Measurements from ENCODE around the gene DAG1. TPM values are rescaled to one million over a fixed set of nuclear protein-coding genes. Genes with fewer than 3 reads are reported as not detected.

The DAG1 gene
- total and polyA plus RNA-seq, 7 experiments from 2014 or later: 5.4 to 22.3 (median 16.9) TPM

- ChIA-PET POLR2A (no interaction called here), CTCF (no interaction called here)
- DNase-seq: no peak
- no peaks in the 10 kb centered on the region for H3K27me3 ChIP-seq (ENCODE audit: control insufficient read depth in 2 of 2, insufficient read depth in 2 of 2, low read length in 2 of 2)
- H3K4me1 Mint-ChIP-seq: peaks cover 0 to 24% (median 13%) of the 10 kb centered on the region in 7 donors
- no peak overlapping the region for H3K4me3 Mint-ChIP-seq
- ATAC-seq: no peak
- H3K36me3 ChIP-seq (ENCODE audit: control insufficient read depth in 2 of 3, insufficient read depth in 3 of 3, low read length in 3 of 3): peaks cover 0 to 11% (median 5%) of the 10 kb centered on the region in 3 experiments
- intact Hi-C loops (cut with micrococcal nuclease): no loop called here
- no peaks in the 10 kb centered on the region for H3K27me3 Mint-ChIP-seq
- H3K4me1 ChIP-seq (ENCODE audit: control insufficient read depth in 2 of 2, insufficient read depth in 2 of 2, low read length in 2 of 2): no peaks in the 10 kb centered on the region
- H3K27ac ChIP-seq (ENCODE audit: low read depth, low read length): no peak overlapping the region
- H3K9me3 ChIP-seq (ENCODE audit: control insufficient read depth in 2 of 3, low read length in 3 of 3): no peaks in the 10 kb centered on the region
- H3K9me3 Mint-ChIP-seq: no peaks in the 10 kb centered on the region
- no peak overlapping the region for H3K4me3 ChIP-seq (ENCODE audit: low read length)
- H3K27ac Mint-ChIP-seq: peak overlapping the region in 1 of 9 donors; percentile 51
- peaks cover 3 to 24% (median 12%) of the 10 kb centered on the region in 5 donors for H3K36me3 Mint-ChIP-seq
These were observed 36.8 kb downstream of the DAG1 start for GRCh38 chr3:49506906-49507305.

DNA sequence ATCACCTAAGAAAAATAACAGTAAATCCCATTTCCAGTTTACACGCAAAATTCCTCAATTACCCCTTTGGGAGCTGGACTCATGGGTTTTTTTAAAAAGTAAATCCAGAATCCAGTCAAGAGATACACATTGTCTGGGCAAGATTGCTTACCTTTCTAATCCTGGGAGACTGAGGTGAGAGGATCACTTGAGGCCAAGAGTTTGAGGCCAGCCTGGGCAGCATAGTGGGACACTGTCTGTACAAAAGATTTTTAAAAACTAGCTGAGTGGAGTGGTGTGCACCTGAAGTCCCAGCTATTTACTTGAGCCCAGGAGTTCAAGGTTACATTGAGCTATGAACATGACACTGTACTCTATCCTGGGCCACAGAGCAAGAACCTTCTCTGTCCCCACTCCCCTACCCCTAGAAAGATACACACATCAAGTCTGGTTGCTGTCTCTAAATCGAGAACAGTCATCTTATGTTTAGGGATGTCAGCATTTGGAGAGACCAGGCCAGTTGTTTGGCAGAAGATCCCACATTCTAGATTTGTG is 39.0 kb downstream of the DAG1 start:
- H3K27me3 ChIP-seq (ENCODE audit: control insufficient read depth in 2 of 2, insufficient read depth in 2 of 2, low read length in 2 of 2): no peaks in the 10 kb centered on the region
- no peak overlapping the region for H3K4me3 Mint-ChIP-seq
- ChIA-PET CTCF (no interaction called here), POLR2A (no interaction called here)
- no peaks in the 10 kb centered on the region for H3K9me3 ChIP-seq (ENCODE audit: control insufficient read depth in 2 of 3, low read length in 3 of 3)
- H3K27ac Mint-ChIP-seq: peak overlapping the region in 1 of 9 donors; percentile 49
- no peaks in the 10 kb centered on the region for H3K9me3 Mint-ChIP-seq
- no peak overlapping the region for H3K4me3 ChIP-seq (ENCODE audit: low read length)
- H3K36me3 ChIP-seq (ENCODE audit: control insufficient read depth in 2 of 3, insufficient read depth in 3 of 3, low read length in 3 of 3): peaks cover 5 to 27% (median 6%) of the 10 kb centered on the region in 3 experiments
- no peaks in the 10 kb centered on the region for H3K27me3 Mint-ChIP-seq
- H3K27ac ChIP-seq (ENCODE audit: low read depth, low read length): no peak overlapping the region
- no peaks in the 10 kb centered on the region for H3K4me1 ChIP-seq (ENCODE audit: control insufficient read depth in 2 of 2, insufficient read depth in 2 of 2, low read length in 2 of 2)
- ATAC-seq (no peak), DNase-seq (no peak)
- peaks cover 0 to 11% (median 9%) of the 10 kb centered on the region in 7 donors for H3K4me1 Mint-ChIP-seq
- H3K36me3 Mint-ChIP-seq: peaks cover 5 to 26% (median 12%) of the 10 kb centered on the region in 5 donors
- intact Hi-C loops (cut with micrococcal nuclease): no loop called here

- ATAC-seq (no peak), DNase-seq (no peak)
- H3K4me3 ChIP-seq (ENCODE audit: low read length): no peak overlapping the region
- ChIA-PET CTCF (no interaction called here), POLR2A (no interaction called here)
- H3K36me3 ChIP-seq (ENCODE audit: control insufficient read depth in 2 of 3, insufficient read depth in 3 of 3, low read length in 3 of 3): peaks cover 5 to 33% (median 6%) of the 10 kb centered on the region in 3 experiments
- intact Hi-C loops (cut with micrococcal nuclease): no loop called here
- H3K36me3 Mint-ChIP-seq: peaks cover 11 to 38% (median 23%) of the 10 kb centered on the region in 5 donors
- H3K27ac ChIP-seq (ENCODE audit: low read depth, low read length): no peak overlapping the region
- H3K4me1 Mint-ChIP-seq: peaks cover 0 to 18% (median 12%) of the 10 kb centered on the region in 7 donors
- no peaks in the 10 kb centered on the region for H3K4me1 ChIP-seq (ENCODE audit: control insufficient read depth in 2 of 2, insufficient read depth in 2 of 2, low read length in 2 of 2)
- no peaks in the 10 kb centered on the region for H3K27me3 ChIP-seq (ENCODE audit: control insufficient read depth in 2 of 2, insufficient read depth in 2 of 2, low read length in 2 of 2)
- no peak overlapping the region for H3K27ac Mint-ChIP-seq
- H3K9me3 Mint-ChIP-seq: no peaks in the 10 kb centered on the region
- H3K4me3 Mint-ChIP-seq: no peak overlapping the region
- no peaks in the 10 kb centered on the region for H3K27me3 Mint-ChIP-seq
- no peaks in the 10 kb centered on the region for H3K9me3 ChIP-seq (ENCODE audit: control insufficient read depth in 2 of 3, low read length in 3 of 3)
These were observed 41.6 kb downstream of the DAG1 start for GRCh38 chr3:49511639-49512038.

DNA sequence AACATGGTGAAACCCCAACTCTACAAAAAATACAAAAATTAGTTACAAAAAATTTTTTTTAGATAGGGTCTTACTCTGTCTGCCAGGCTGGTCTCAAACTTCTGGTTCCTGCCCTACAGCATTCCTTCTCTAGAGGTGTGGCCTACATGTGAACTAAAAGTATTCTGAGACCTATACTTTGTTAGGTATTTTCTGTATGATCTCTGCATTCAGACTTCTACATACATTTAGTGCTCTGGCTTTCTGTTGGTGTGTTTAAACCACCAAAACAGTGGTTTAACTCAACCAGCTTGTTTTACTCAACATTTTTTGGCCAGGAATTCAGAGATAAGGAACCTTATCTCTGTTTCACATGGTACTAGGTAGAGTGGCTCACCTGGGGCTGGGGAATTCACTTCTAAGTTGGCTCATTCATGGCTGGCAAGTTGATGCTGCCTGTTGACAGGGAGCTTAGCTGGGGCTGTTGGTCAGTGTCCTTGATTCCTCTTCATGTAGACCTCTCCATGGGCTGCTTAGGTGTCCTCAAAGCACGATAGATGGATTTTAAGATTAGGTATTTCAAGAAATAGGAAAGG is 42.8 kb downstream of the DAG1 start:
- H3K4me1 Mint-ChIP-seq: peaks cover 0 to 19% (median 10%) of the 10 kb centered on the region in 7 donors
- intact Hi-C loops (cut with micrococcal nuclease): no loop called here
- H3K9me3 Mint-ChIP-seq: no peaks in the 10 kb centered on the region
- no peak for ATAC-seq
- Histone ChIP-seq H3K9me3 (ENCODE audit: control insufficient read depth in 2 of 3, low read length in 3 of 3) (no peaks in the 10 kb centered on the region), H3K36me3 (ENCODE audit: control insufficient read depth in 2 of 3, insufficient read depth in 3 of 3, low read length in 3 of 3) (peaks cover 5 to 42% (median 6%) of the 10 kb centered on the region in 3 experiments), H3K27me3 (ENCODE audit: control insufficient read depth in 2 of 2, insufficient read depth in 2 of 2, low read length in 2 of 2) (no peaks in the 10 kb centered on the region), H3K27ac (ENCODE audit: low read depth, low read length) (no peak overlapping the region), H3K4me1 (ENCODE audit: control insufficient read depth in 2 of 2, insufficient read depth in 2 of 2, low read length in 2 of 2) (no peaks in the 10 kb centered on the region), H3K4me3 (ENCODE audit: low read length) (no peak overlapping the region)
- no peaks in the 10 kb centered on the region for H3K27me3 Mint-ChIP-seq
- DNase-seq: no peak
- no peak overlapping the region for H3K4me3 Mint-ChIP-seq
- H3K36me3 Mint-ChIP-seq: peaks cover 17 to 45% (median 24%) of the 10 kb centered on the region in 5 donors
- H3K27ac Mint-ChIP-seq: peak overlapping the region in 1 of 9 donors; percentile 42
- POLR2A ChIA-PET: interaction anchor here (0.7 kb wide), 1 partner anchor 1564 kb away, joined by 3 read pairs; no protein-coding TSS in a partner anchor
- CTCF ChIA-PET: no interaction called here

DNA sequence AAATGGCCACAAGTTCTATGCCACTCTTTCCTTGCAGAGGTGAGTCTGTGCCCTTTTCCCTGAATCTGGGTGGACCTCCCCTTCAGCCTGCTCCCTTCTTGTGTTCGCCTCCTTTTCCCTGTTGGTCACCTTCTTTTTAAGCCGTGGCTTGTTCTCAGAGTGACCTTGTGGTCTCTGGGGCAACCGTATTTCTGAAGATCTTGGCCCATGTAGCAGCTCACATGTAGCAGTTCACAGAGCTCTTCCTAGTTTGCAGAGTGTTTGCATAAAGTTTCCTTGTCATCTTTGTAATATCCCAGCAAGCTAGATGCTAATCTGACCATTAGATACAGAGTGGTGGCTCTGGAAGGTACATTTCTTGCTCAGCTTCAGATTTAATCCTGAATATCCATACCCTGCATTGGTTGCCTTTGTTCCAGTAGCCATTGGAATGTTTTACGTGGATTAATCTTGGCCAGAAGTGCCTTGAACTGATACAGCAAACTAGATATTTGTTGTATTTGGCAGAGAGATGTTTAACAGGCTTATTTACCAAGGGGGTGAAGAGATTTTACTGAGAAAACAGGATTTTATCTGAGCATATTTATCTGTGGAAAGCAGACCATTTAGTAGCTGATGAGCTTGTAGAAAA is 43.5 kb downstream of the DAG1 start:
- CTCF ChIA-PET: no interaction called here
- ATAC-seq (no peak), DNase-seq (no peak)
- H3K9me3 ChIP-seq (ENCODE audit: control insufficient read depth in 2 of 3, low read length in 3 of 3): no peaks in the 10 kb centered on the region
- H3K36me3 ChIP-seq (ENCODE audit: control insufficient read depth in 2 of 3, insufficient read depth in 3 of 3, low read length in 3 of 3): peaks cover 5 to 50% (median 6%) of the 10 kb centered on the region in 3 experiments
- H3K4me3 ChIP-seq (ENCODE audit: low read length): no peak overlapping the region
- H3K27ac Mint-ChIP-seq: no peak overlapping the region
- POLR2A ChIA-PET: interaction anchor here (0.6 kb wide), 1 partner anchor 84 kb away, joined by 3 read pairs; the partner anchor contains the start of gene NICN1
- no peaks in the 10 kb centered on the region for H3K9me3 Mint-ChIP-seq
- no peaks in the 10 kb centered on the region for H3K27me3 Mint-ChIP-seq
- H3K27me3 ChIP-seq (ENCODE audit: control insufficient read depth in 2 of 2, insufficient read depth in 2 of 2, low read length in 2 of 2): no peaks in the 10 kb centered on the region
- peaks cover 17 to 50% (median 24%) of the 10 kb centered on the region in 5 donors for H3K36me3 Mint-ChIP-seq
- no peaks in the 10 kb centered on the region for H3K4me1 ChIP-seq (ENCODE audit: control insufficient read depth in 2 of 2, insufficient read depth in 2 of 2, low read length in 2 of 2)
- intact Hi-C loops (cut with micrococcal nuclease): no loop called here
- no peak overlapping the region for H3K27ac ChIP-seq (ENCODE audit: low read depth, low read length)
- H3K4me3 Mint-ChIP-seq: no peak overlapping the region
- H3K4me1 Mint-ChIP-seq: peaks cover 0 to 23% (median 9%) of the 10 kb centered on the region in 7 donors

- peaks cover 11 to 59% (median 18%) of the 10 kb centered on the region in 5 donors for H3K36me3 Mint-ChIP-seq
- intact Hi-C loops (cut with micrococcal nuclease): no loop called here
- H3K4me3 ChIP-seq (ENCODE audit: low read length): no peak overlapping the region
- H3K4me3 Mint-ChIP-seq: no peak overlapping the region
- H3K4me1 ChIP-seq (ENCODE audit: control insufficient read depth in 2 of 2, insufficient read depth in 2 of 2, low read length in 2 of 2): no peaks in the 10 kb centered on the region
- peaks cover 5 to 34% (median 22%) of the 10 kb centered on the region in 7 donors for H3K4me1 Mint-ChIP-seq
- ATAC-seq: no peak
- no peak for DNase-seq
- CTCF ChIA-PET: no interaction called here
- no peaks in the 10 kb centered on the region for H3K27me3 ChIP-seq (ENCODE audit: control insufficient read depth in 2 of 2, insufficient read depth in 2 of 2, low read length in 2 of 2)
- no peak overlapping the region for H3K27ac Mint-ChIP-seq
- H3K27ac ChIP-seq (ENCODE audit: low read depth, low read length): no peak overlapping the region
- no peaks in the 10 kb centered on the region for H3K9me3 Mint-ChIP-seq
- H3K27me3 Mint-ChIP-seq: no peaks in the 10 kb centered on the region
- H3K9me3 ChIP-seq (ENCODE audit: control insufficient read depth in 2 of 3, low read length in 3 of 3): no peaks in the 10 kb centered on the region
- POLR2A ChIA-PET: no interaction called here
- peaks cover 0 to 50% (median 6%) of the 10 kb centered on the region in 3 experiments for H3K36me3 ChIP-seq (ENCODE audit: control insufficient read depth in 2 of 3, insufficient read depth in 3 of 3, low read length in 3 of 3)
These were observed 47.9 kb downstream of the DAG1 start for GRCh38 chr3:49518016-49518415.
